GM23248 (cell line): ENCODE results near the gene EPHB3.

Experiments
- EZH2 ChIP-seq: fragments of 200-600 bp; sonication (generic); IDR thresholded peaks from 2 replicates; pipeline ENCODE4 v1.6.1; 2018; ENCODE audit warnings: antibody characterized with exemption, mild to moderate bottlenecking; ENCODE audit not compliant: insufficient read depth, poor library complexity, severe bottlenecking
- EZH2phosphoT487 ChIP-seq: fragments of 200-600 bp; sonication (generic); IDR thresholded peaks from 2 replicates; pipeline ENCODE4 v1.6.1; 2018; ENCODE audit warnings: antibody characterized with exemption, moderate library complexity, mild to moderate bottlenecking, low read depth; ENCODE audit not compliant: insufficient read depth

- no peak for TF ChIP-seq EZH2phosphoT487
- TF ChIP-seq EZH2: no peak
Observed at GRCh38 chr3:184591789-184592188, 30.2 kb downstream of the EPHB3 start.
